Epithelial cell of esophagus (primary cell): ENCODE data around the gene MMEL1.
A peak's percentile ranks its signal among the peaks of the same experiment; 100 is the strongest.

Experiments
- DNase-seq: peaks from one replicate; pipeline ENCODE4 v3.0.0; 2010; ENCODE audit warnings: low read depth
- H3K4me3 ChIP-seq: 2 replicates; pipeline ENCODE4 v1.5.1; 2011; ENCODE audit warnings: mild to moderate bottlenecking, low read length, control low read depth
- CTCF ChIP-seq: IDR thresholded peaks from 2 replicates; pipeline ENCODE4 v1.5.1; 2011; ENCODE audit warnings: low read depth, mild to moderate bottlenecking, low read length, control low read depth, inconsistent platforms; ENCODE audit not compliant: insufficient read depth; ENCODE audit errors: missing control alignments

The MMEL1 gene

GRCh38 chr1:2612591-2613365, 20.0 kb downstream of the MMEL1 start:
- no peak for TF ChIP-seq CTCF
- no peak overlapping the region for H3K4me3 ChIP-seq
- no peak for DNase-seq

GRCh38 chr1:2611621-2612437, 21.0 kb downstream of the MMEL1 start:
- DNase-seq = no peak

GRCh38 chr1:2611031-2611501, 21.8 kb downstream of the MMEL1 start:
- DNase-seq = peak; percentile 25
- H3K4me3 ChIP-seq = no peak overlapping the region
- TF ChIP-seq CTCF = no peak

More at GRCh38 chr1:2611621-2612437, 21.0 kb downstream of the MMEL1 start:
- TF ChIP-seq CTCF = no peak
- H3K4me3 ChIP-seq = no peak overlapping the region

GRCh38 chr1:2610036-2610959, 22.5 kb downstream of the MMEL1 start:
- no peak for TF ChIP-seq CTCF
- DNase-seq = no peak
- no peak overlapping the region for H3K4me3 ChIP-seq

- no peak for TF ChIP-seq CTCF
- no peak overlapping the region for H3K4me3 ChIP-seq
- no peak for DNase-seq
Observed at GRCh38 chr1:2609319-2610035, 23.3 kb downstream of the MMEL1 start.

- no peak for TF ChIP-seq CTCF
- H3K4me3 ChIP-seq = no peak overlapping the region
- no peak for DNase-seq
Observed at GRCh38 chr1:2607641-2608091, 25.1 kb downstream of the MMEL1 start.
